ENCODE results near the gene MEIOC.
A peak's percentile ranks its signal among the peaks of the same experiment; 100 is the strongest.
"Not testable (repeated sequence)": the region's sequence is repeated elsewhere in the genome, so short reads cannot be mapped to it uniquely, and the experiment has no call there.

MEIOC gene

DNA sequence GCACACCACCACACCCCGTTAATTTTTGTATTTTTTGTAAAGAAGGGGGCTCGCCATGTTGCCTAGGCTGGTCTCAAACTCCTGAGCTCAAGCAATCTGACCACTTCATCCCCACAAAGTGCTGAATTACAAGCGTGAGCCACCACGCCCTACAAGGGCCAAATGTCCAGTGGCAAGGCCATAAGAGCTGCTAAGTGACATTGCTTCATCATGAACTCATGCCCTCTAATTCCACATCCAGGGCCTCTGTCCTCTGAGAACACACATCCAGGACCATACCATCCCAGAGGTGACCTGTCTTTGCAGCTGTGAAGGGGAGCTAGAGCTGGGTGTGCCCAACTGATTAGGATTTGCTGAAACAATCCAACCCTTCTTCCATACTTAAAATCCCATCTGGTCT is 25.6 kb upstream of the MEIOC start:
- FAIRE-seq: no peak
- TF ChIP-seq POLR2A (IDR thresholded peaks at IDR 0.05; ENCODE audit: low read depth, low read length): no peak
- no peak for DNase-seq (ENCODE audit: insufficient read length, low spot score)

DNA sequence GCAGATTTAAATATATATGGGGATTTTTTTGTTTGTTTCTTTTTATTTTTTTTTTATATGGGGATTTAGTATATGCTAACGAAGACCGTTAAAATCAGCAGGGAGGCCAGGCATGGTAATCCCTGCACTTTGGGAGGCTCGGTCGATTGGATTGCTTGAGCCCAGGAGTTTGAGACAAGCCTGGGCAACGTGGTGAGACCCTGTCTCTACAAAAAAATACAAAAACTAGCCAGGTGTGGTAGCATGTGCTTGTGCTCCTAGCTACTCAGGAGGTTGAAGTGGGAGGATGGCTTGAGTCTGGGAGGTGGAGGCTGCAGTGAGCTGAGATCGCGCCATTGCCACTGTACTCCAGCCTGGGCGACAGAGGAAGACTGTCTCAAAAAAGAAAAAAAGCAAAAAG is 22.3 kb upstream of the MEIOC start:
- no peak for TF ChIP-seq POLR2A (IDR thresholded peaks at IDR 0.05; ENCODE audit: low read depth, low read length)
- DNase-seq (ENCODE audit: insufficient read length, low spot score): no peak
- no peak for FAIRE-seq

DNA sequence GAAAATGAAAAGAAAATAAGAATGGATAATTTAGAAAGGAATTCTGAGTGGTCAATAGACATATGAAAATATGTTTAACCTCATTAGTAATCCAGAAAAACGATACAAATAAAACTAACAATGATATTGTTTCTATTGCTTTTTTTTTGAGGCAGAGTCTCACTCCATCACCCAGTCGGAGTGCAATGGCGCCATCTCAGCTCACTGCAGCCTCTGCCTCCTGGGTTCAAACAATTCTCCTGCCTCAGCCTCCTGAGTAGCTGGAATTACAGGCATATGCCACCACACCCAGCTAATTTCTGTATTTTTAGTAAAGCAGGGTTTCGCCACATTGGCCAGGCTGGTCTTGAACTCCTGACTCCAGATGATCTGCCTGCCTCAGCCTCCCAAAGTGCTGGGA is 21.9 kb upstream of the MEIOC start:
- not testable (repeated sequence) for DNase-seq (ENCODE audit: insufficient read length, low spot score); FAIRE-seq

- TF ChIP-seq POLR2A (IDR thresholded peaks at IDR 0.05; ENCODE audit: low read depth, low read length): no peak
- FAIRE-seq (peak; percentile 41), DNase-seq (ENCODE audit: insufficient read length, low spot score) (peak; percentile 28)
These were observed 19.7 kb upstream of the MEIOC start for GRCh38 chr17:44636562-44636961.

GRCh38 chr17:44637066-44637465 is 19.2 kb upstream of the MEIOC start:
- TF ChIP-seq POLR2A (IDR thresholded peaks at IDR 0.05; ENCODE audit: low read depth, low read length): no peak
- DNase-seq (ENCODE audit: insufficient read length, low spot score) (no peak), FAIRE-seq (no peak)

GRCh38 chr17:44642834-44643233 is 13.4 kb upstream of the MEIOC start:
- TF ChIP-seq POLR2A (IDR thresholded peaks at IDR 0.05; ENCODE audit: low read depth, low read length): no peak
- DNase-seq (ENCODE audit: insufficient read length, low spot score): no peak
- FAIRE-seq: no peak

GRCh38 chr17:44645341-44645740 is 10.9 kb upstream of the MEIOC start:
- FAIRE-seq: no peak
- DNase-seq (ENCODE audit: insufficient read length, low spot score): no peak
- no peak for TF ChIP-seq POLR2A (IDR thresholded peaks at IDR 0.05; ENCODE audit: low read depth, low read length)

DNA sequence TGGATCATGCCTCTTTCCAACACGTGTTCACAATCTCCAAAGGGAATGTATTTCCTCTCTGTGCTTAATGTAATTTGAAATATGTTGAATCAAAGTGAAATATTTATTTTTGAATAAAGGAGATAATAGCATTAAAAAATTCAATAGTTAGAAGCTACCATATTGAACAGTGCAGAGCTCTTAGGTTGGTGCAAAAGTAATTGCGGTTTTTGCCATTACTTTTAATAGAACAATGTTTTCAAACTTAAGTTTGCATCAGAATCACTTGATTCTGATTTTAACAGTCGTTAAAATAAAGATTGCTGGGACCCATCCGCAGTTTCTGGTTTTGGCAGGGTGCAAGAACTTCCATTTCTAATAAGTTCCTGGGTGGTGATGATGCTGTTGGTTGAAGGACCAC is 10.0 kb upstream of the MEIOC start:
- DNase-seq (ENCODE audit: insufficient read length, low spot score) (no peak), FAIRE-seq (no peak)
- no peak for TF ChIP-seq POLR2A (IDR thresholded peaks at IDR 0.05; ENCODE audit: low read depth, low read length)

DNA sequence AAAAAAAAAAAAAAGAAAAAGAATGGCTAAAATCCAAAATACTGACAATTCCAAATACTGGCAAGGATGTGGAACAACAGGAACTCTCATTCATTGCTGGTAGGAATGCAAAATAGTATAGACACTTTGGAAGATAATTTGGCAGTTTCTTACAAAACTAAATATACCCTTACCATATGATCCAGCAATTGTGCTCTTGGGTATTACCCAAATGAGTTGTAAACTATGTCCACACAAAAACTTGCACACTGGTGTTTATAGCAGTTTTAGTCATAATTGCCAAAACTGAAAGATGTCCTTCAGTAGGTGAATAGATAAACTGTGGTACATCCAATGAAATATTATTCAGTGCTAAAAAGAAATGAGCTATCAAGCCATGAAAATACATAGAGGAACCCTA is 8.5 kb upstream of the MEIOC start:
- FAIRE-seq (no peak), DNase-seq (ENCODE audit: insufficient read length, low spot score) (no peak)
- TF ChIP-seq POLR2A (IDR thresholded peaks at IDR 0.05; ENCODE audit: low read depth, low read length): no peak

DNA sequence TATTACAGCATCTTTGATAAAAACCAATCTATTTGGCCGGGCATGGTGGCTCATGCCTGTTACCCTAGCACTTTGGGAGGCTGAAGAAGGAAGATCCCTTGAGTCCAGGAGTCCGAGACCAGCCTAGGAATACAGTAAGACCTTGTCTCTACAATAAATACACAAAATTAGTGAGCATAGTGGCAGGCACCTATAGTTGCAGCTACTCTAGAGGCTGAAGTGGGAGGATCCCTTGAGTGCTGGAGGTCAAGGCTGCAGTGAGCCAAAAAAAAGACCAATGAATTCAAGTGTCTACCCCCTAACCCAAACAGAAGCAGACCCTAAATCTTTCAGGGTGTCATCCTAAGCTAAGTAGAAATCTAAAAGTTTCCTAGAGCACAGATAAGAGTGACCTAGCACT is 7.3 kb upstream of the MEIOC start:
- FAIRE-seq (no peak), DNase-seq (ENCODE audit: insufficient read length, low spot score) (no peak)

DNA sequence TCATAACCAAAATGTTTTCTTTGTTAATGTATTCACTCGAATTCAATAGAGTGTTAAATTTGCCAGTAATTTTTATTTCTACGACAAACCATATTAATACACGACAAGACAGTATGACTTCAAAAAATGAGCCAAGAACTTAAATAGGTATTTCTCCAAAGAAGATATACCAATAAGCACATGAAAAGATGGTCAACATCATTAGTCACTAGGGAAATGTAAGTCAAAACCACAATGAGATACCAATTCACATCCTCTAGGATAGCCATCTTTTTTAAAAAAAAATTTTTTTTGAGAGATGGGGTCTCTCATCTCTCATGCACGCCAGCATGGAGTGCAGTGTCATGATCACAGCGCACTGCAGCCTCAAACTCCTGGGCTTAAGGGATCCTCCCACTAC is 5.0 kb upstream of the MEIOC start:
- FAIRE-seq: no peak
- no peak for DNase-seq (ENCODE audit: insufficient read length, low spot score)
- TF ChIP-seq POLR2A (IDR thresholded peaks at IDR 0.05; ENCODE audit: low read depth, low read length): no peak

More for the DNA sequence above, 7.3 kb upstream of the MEIOC start:
- no peak for TF ChIP-seq POLR2A (IDR thresholded peaks at IDR 0.05; ENCODE audit: low read depth, low read length)

- no peak for DNase-seq (ENCODE audit: insufficient read length, low spot score)
- no peak for TF ChIP-seq POLR2A (IDR thresholded peaks at IDR 0.05; ENCODE audit: low read depth, low read length)
- no peak for FAIRE-seq
These were observed 3.5 kb upstream of the MEIOC start for GRCh38 chr17:44652727-44653126.

GRCh38 chr17:44653384-44653783 is 2.9 kb upstream of the MEIOC start:
- FAIRE-seq (no peak), DNase-seq (ENCODE audit: insufficient read length, low spot score) (no peak)
- no peak for TF ChIP-seq POLR2A (IDR thresholded peaks at IDR 0.05; ENCODE audit: low read depth, low read length)

DNA sequence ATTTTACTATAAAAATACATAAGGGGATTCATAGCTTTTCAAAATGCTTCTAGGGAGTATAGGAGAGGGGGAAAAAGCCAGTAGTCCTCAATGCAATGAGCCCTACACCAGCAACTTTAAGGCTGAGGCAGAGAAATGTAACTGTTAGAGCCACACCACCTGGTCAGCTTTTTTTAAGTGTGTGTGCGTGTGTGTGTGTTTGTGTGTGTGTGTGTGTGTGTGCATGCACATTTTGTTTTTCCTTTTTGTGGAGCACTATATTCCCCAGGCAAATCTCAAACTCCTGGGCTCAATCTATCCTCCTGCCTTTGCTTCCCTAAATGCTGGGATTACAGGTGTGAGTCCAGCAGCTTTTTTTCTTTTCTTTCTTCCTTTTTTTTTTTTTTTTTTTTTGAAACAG is 2.3 kb upstream of the MEIOC start:
- DNase-seq (ENCODE audit: insufficient read length, low spot score) (no peak), FAIRE-seq (no peak)
- no peak for TF ChIP-seq POLR2A (IDR thresholded peaks at IDR 0.05; ENCODE audit: low read depth, low read length)

- no peak for DNase-seq (ENCODE audit: insufficient read length, low spot score)
- FAIRE-seq: no peak
- TF ChIP-seq POLR2A (IDR thresholded peaks at IDR 0.05; ENCODE audit: low read depth, low read length): no peak
These were observed 5.6 kb downstream of the MEIOC start for GRCh38 chr17:44661835-44662234.

GRCh38 chr17:44663095-44663494 is 6.8 kb downstream of the MEIOC start:
- FAIRE-seq: no peak
- DNase-seq (ENCODE audit: insufficient read length, low spot score): no peak
- no peak for TF ChIP-seq POLR2A (IDR thresholded peaks at IDR 0.05; ENCODE audit: low read depth, low read length)

Measured in H54 (cell line).